GM23338 (cell line): Measurements from ENCODE around the gene CDYL.

Experiments used
- CREB1 ChIP-seq: fragments of 250-450 bp; sonication (Bioruptor Pico); IDR thresholded peaks from 2 replicates; pipeline ENCODE4 v1.5.0; 2020; ENCODE audit warnings: low read depth, mild to moderate bottlenecking, moderate library complexity
- CTCF ChIP-seq, 2 experiments: fragments of 200-600 bp in 1 of 2; sonication (generic) in 1 of 2; conservative IDR thresholded peaks; 2 replicates each; pipeline versions ENCODE4 v1.5.1 to v1.6.1; 2016 to 2017; ENCODE audit warnings: antibody characterized with exemption in 2 of 2, low read depth in 2 of 2, mild to moderate bottlenecking in 2 of 2, moderate library complexity in 1 of 2
- ETS1 ChIP-seq: IDR thresholded peaks from 2 replicates; pipeline ENCODE4 v1.6.1; 2016; ENCODE audit warnings: antibody characterized with exemption
- EZH2 ChIP-seq: fragments of 200-600 bp; sonication (generic); IDR thresholded peaks from one replicate; pipeline ENCODE4 v1.8.0; 2017; ENCODE audit warnings: antibody characterized with exemption, mild to moderate bottlenecking, low read depth; ENCODE audit not compliant: unreplicated experiment
- EZH2phosphoT487 ChIP-seq: fragments of 200-600 bp; sonication (generic); IDR thresholded peaks from one replicate; pipeline ENCODE4 v1.8.1; 2018; ENCODE audit warnings: antibody characterized with exemption; ENCODE audit not compliant: unreplicated experiment
- JUNB ChIP-seq: IDR thresholded peaks from one replicate; pipeline ENCODE4 v1.6.1; 2016; ENCODE audit warnings: antibody characterized with exemption; ENCODE audit not compliant: unreplicated experiment
- NANOG ChIP-seq: IDR thresholded peaks from 2 replicates; pipeline ENCODE4 v1.6.1; 2016; ENCODE audit warnings: antibody characterized with exemption, borderline replicate concordance
- POLR2AphosphoS5 ChIP-seq: IDR thresholded peaks from 2 replicates; pipeline ENCODE4 v1.6.1; 2016; ENCODE audit warnings: antibody characterized with exemption, low read depth
- REST ChIP-seq: IDR thresholded peaks from one replicate; pipeline ENCODE4 v1.6.1; 2018; ENCODE audit warnings: antibody characterized with exemption; ENCODE audit not compliant: unreplicated experiment
- STAT1 ChIP-seq: IDR thresholded peaks from one replicate; pipeline ENCODE4 v1.6.1; 2016; ENCODE audit warnings: antibody characterized with exemption; ENCODE audit not compliant: unreplicated experiment
- ZNF114 ChIP-seq: fragments of 250-450 bp; sonication (Bioruptor Pico); IDR thresholded peaks from 2 replicates; pipeline ENCODE4 v1.5.0; 2020; ENCODE audit warnings: mild to moderate bottlenecking, moderate library complexity
- ZNF331 ChIP-seq: fragments of 250-450 bp; sonication (Bioruptor Pico); IDR thresholded peaks from 2 replicates; pipeline ENCODE4 v1.5.0; 2020; ENCODE audit warnings: low read depth, mild to moderate bottlenecking, moderate library complexity
- ZNF462 ChIP-seq: fragments of 250-450 bp; sonication (Bioruptor Pico); IDR thresholded peaks from 2 replicates; pipeline ENCODE4 v1.5.0; 2020; ENCODE audit warnings: mild to moderate bottlenecking, moderate library complexity

- TF ChIP-seq EZH2phosphoT487 (no peak), CTCF (conservative IDR thresholded peaks at IDR 0.05; ENCODE audit: low read depth in 2 of 2) (no peak), JUNB (no peak), POLR2AphosphoS5 (no peak), ZNF114 (no peak), REST (no peak), EZH2 (no peak), NANOG (no peak), ZNF331 (CRISPR knock-in tag) (no peak), CREB1 (CRISPR knock-in tag) (no peak), STAT1 (no peak), ETS1 (no peak), ZNF462 (no peak)
Observed at GRCh38 chr6:4944325-4944724, 168.1 kb downstream of the CDYL start.
